Stimulated activated CD8-positive, alpha-beta memory T cell treated with anti-CD3 and anti-CD28 coated beads, Interleukin-2, amount 100 ng/mL, for 48 hours (primary cell): ENCODE data around the gene PMF1.

ENCODE experiments used
- DNase-seq, 2 donors: peaks; one replicate each; pipeline ENCODE4 v3.0.0-alpha.2; 2020; ENCODE audit warnings: low read depth in 2 of 2

Gene PMF1

GRCh38 chr1:156266051-156266450 lies 53.2 kb downstream of the PMF1 start:
- DNase-seq: no peak

- no peak for DNase-seq
Observed at GRCh38 chr1:156268336-156268735, 55.5 kb downstream of the PMF1 start.

GRCh38 chr1:156270314-156270713 lies 57.5 kb downstream of the PMF1 start:
- no peak for DNase-seq

GRCh38 chr1:156276532-156276931 lies 63.7 kb downstream of the PMF1 start:
- DNase-seq: no peak

GRCh38 chr1:156276966-156277381 lies 64.2 kb downstream of the PMF1 start:
- DNase-seq: no peak

- DNase-seq: no peak
Observed at GRCh38 chr1:156279837-156280236, 67.0 kb downstream of the PMF1 start.

- DNase-seq: peak; percentile 37 to 47
Observed at GRCh38 chr1:156281281-156281680, 68.5 kb downstream of the PMF1 start.

- peak in 1 of 2 donors; percentile 5 for DNase-seq
Observed at GRCh38 chr1:156281693-156282478, 69.1 kb downstream of the PMF1 start.

- peak; percentile 89 to 93 for DNase-seq
Observed at GRCh38 chr1:156282479-156283222, 69.8 kb downstream of the PMF1 start, which contains the start of gene SMG5. TSS of gene SMG5 (minus strand) at chr1:156282825. CDS start at chr1:156282680, 145 bp downstream.

GRCh38 chr1:156283521-156283920 lies 70.7 kb downstream of the PMF1 start:
- no peak for DNase-seq

GRCh38 chr1:156284112-156284511 lies 71.3 kb downstream of the PMF1 start, which contains the start of gene TMEM79:
TSS of gene TMEM79 (plus strand) at chr1:156284325. CDS start at chr1:156285227, 902 bp downstream.
- DNase-seq: no peak

- no peak for DNase-seq
Observed at GRCh38 chr1:156284757-156285156, 72.0 kb downstream of the PMF1 start.

GRCh38 chr1:156285437-156285836 lies 72.6 kb downstream of the PMF1 start:
- DNase-seq: no peak

- no peak for DNase-seq
Observed at GRCh38 chr1:156286061-156286460, 73.3 kb downstream of the PMF1 start.
